Measurements from ENCODE around the gene MAML3. TPM values are rescaled to one million over a fixed set of nuclear protein-coding genes. Genes with fewer than 3 reads are reported as not detected.
A peak's percentile ranks its signal among the peaks of the same experiment; 100 is the strongest.

The MAML3 gene
- total RNA-seq, 1 donor from 2014 or later = 4.0 TPM

GRCh38 chr4:140102421-140102820, 51.6 kb downstream of the MAML3 start:
- no peak for DNase-seq (ENCODE audit: low read depth in 2 of 2)

GRCh38 chr4:140100771-140101170, 53.2 kb downstream of the MAML3 start:
- DNase-seq (ENCODE audit: low read depth in 2 of 2) = no peak

GRCh38 chr4:140099983-140100382, 54.0 kb downstream of the MAML3 start:
- peak in 1 of 2 donors; percentile 91 for DNase-seq (ENCODE audit: low read depth in 2 of 2)

GRCh38 chr4:140098455-140099160, 55.4 kb downstream of the MAML3 start:
- DNase-seq (ENCODE audit: low read depth in 2 of 2) = peak; percentile 67 to 93

GRCh38 chr4:140097572-140097971, 56.4 kb downstream of the MAML3 start:
- DNase-seq (ENCODE audit: low read depth in 2 of 2) = no peak

- no peak for DNase-seq (ENCODE audit: low read depth in 2 of 2)
These were observed 57.1 kb downstream of the MAML3 start for GRCh38 chr4:140096921-140097320.

- DNase-seq (ENCODE audit: low read depth in 2 of 2) = no peak
These were observed 57.5 kb downstream of the MAML3 start for GRCh38 chr4:140096483-140096861.

- DNase-seq (ENCODE audit: low read depth in 2 of 2) = peak; percentile 64 to 99
These were observed 58.1 kb downstream of the MAML3 start for GRCh38 chr4:140095694-140096482.

- peak; percentile 52 to 80 for DNase-seq (ENCODE audit: low read depth in 2 of 2)
These were observed 59.3 kb downstream of the MAML3 start for GRCh38 chr4:140094438-140095420.

GRCh38 chr4:140092094-140092851, 61.7 kb downstream of the MAML3 start:
- peak; percentile 45 to 78 for DNase-seq (ENCODE audit: low read depth in 2 of 2)

- DNase-seq (ENCODE audit: low read depth in 2 of 2) = peak in 1 of 2 donors; percentile 45
These were observed 62.7 kb downstream of the MAML3 start for GRCh38 chr4:140091305-140091704.

- peak; percentile 78 to 87 for DNase-seq (ENCODE audit: low read depth in 2 of 2)
These were observed 63.7 kb downstream of the MAML3 start for GRCh38 chr4:140090215-140090731.

- no peak for DNase-seq (ENCODE audit: low read depth in 2 of 2)
These were observed 64.8 kb downstream of the MAML3 start for GRCh38 chr4:140089216-140089615.

GRCh38 chr4:140088323-140088967, 65.5 kb downstream of the MAML3 start:
- DNase-seq (ENCODE audit: low read depth in 2 of 2) = no peak

GRCh38 chr4:140085881-140086280, 68.1 kb downstream of the MAML3 start:
- no peak for DNase-seq (ENCODE audit: low read depth in 2 of 2)

GRCh38 chr4:140085062-140085622, 68.8 kb downstream of the MAML3 start:
- no peak for DNase-seq (ENCODE audit: low read depth in 2 of 2)

GRCh38 chr4:140084385-140084784, 69.6 kb downstream of the MAML3 start:
- DNase-seq (ENCODE audit: low read depth in 2 of 2) = peak; percentile 38 to 61

GRCh38 chr4:140082391-140082755, 71.6 kb downstream of the MAML3 start:
- DNase-seq (ENCODE audit: low read depth in 2 of 2) = no peak

- DNase-seq (ENCODE audit: low read depth in 2 of 2) = peak; percentile 42 to 49
These were observed 72.2 kb downstream of the MAML3 start for GRCh38 chr4:140081641-140082390.

Measured in lung microvascular endothelial cell (primary cell).